HEK293 (cell line): Measurements from ENCODE around the gene CACNA1C.
A peak's percentile ranks its signal among the peaks of the same experiment; 100 is the strongest.

ENCODE experiments used
- CTCF ChIA-PET: fragments of 350-600 bp; formaldehyde crosslinking; extraction: SDS; loops from one replicate; lab custom pipeline; 2021; ENCODE audit warnings: antibody characterized with exemption; lab: Yijun Ruan, JAX
- POLR2A ChIA-PET: fragments of 300-600 bp; formaldehyde crosslinking; extraction: SDS; loops from one replicate; lab custom pipeline; 2020; ENCODE audit warnings: antibody characterized with exemption, inconsistent platforms; lab: Yijun Ruan, JAX
- H3K27ac ChIP-seq: fragments of 200-500 bp; sonication (Bioruptor generic); 2 replicates; pipeline ENCODE4 v1.5.1; 2014; ENCODE audit warnings: low read depth, low read length, control low read depth, inconsistent platforms; ENCODE audit errors: extremely low read depth
- H3K36me3 ChIP-seq, 2 experiments: fragments of 200-500 bp in 1 of 2; sonication (Bioruptor generic) in 1 of 2; 1 replicate in 1 of 2; 2 replicates in 1 of 2; pipeline ENCODE4 v1.5.1; 2014 to 2017; ENCODE audit warnings: inconsistent platforms in 2 of 2, low read length in 2 of 2; ENCODE audit not compliant: control insufficient read depth in 2 of 2, insufficient read depth in 1 of 2
- H3K4me1 ChIP-seq: fragments of 200-500 bp; sonication (Bioruptor generic); 2 replicates; pipeline ENCODE4 v1.5.1; 2014; ENCODE audit warnings: mild to moderate bottlenecking, low read length, inconsistent platforms; ENCODE audit not compliant: control insufficient read depth, insufficient read depth
- H3K4me3 ChIP-seq: 2 replicates; pipeline ENCODE4 v1.5.1; 2011; ENCODE audit warnings: low read depth, mild to moderate bottlenecking, control low read depth, low read length, moderate library complexity
- H3K9me3 ChIP-seq: fragments of 200-500 bp; sonication (Bioruptor generic); 2 replicates; pipeline ENCODE4 v1.5.1; 2014; ENCODE audit warnings: low read depth, low read length, inconsistent platforms; ENCODE audit not compliant: control insufficient read depth, insufficient read depth
- BCL11A ChIP-seq: fragments of 450-650 bp; formaldehyde crosslinking; IDR thresholded peaks from 2 replicates; pipeline ENCODE4 v1.5.1; 2016; ENCODE audit warnings: low read depth, missing biosample characterization, missing genetic modification characterization
- CTCF ChIP-seq: fragments of 450-650 bp; formaldehyde crosslinking; IDR thresholded peaks from 2 replicates; pipeline ENCODE4 v1.5.1; 2016; ENCODE audit warnings: missing biosample characterization, missing genetic modification characterization
- GFI1B ChIP-seq: fragments of 450-650 bp; formaldehyde crosslinking; IDR thresholded peaks from 2 replicates; pipeline ENCODE4 v1.5.1; 2016; ENCODE audit warnings: missing biosample characterization, missing genetic modification characterization
- IKZF3 ChIP-seq: fragments of 450-650 bp; IDR thresholded peaks from 2 replicates; pipeline ENCODE4 v1.5.0; 2018; ENCODE audit warnings: missing biosample characterization, mild to moderate bottlenecking, missing genetic modification characterization, moderate library complexity
- OSR2 ChIP-seq: fragments of 450-650 bp; formaldehyde crosslinking; IDR thresholded peaks from 2 replicates; pipeline ENCODE4 v1.5.1; 2016; ENCODE audit warnings: missing biosample characterization, missing genetic modification characterization
- YY2 ChIP-seq: fragments of 450-650 bp; formaldehyde crosslinking; IDR thresholded peaks from 2 replicates; pipeline ENCODE4 v1.5.1; 2016; ENCODE audit warnings: missing biosample characterization, missing genetic modification characterization
- ZBTB26 ChIP-seq: fragments of 450-650 bp; formaldehyde crosslinking; optimal IDR thresholded peaks from 2 replicates; pipeline ENCODE3; 2016; ENCODE audit warnings: missing biosample characterization, mild to moderate bottlenecking, missing genetic modification characterization
- ZFHX2 ChIP-seq: fragments of 450-650 bp; formaldehyde crosslinking; conservative IDR thresholded peaks from 2 replicates; pipeline ENCODE4 v1.5.1; 2016; ENCODE audit warnings: missing biosample characterization, missing genetic modification characterization
- ZFP37 ChIP-seq: fragments of 450-650 bp; formaldehyde crosslinking; IDR thresholded peaks from 2 replicates; pipeline ENCODE4 v1.5.1; 2016; ENCODE audit warnings: missing biosample characterization, missing genetic modification characterization
- ZFP41 ChIP-seq: fragments of 450-650 bp; formaldehyde crosslinking; IDR thresholded peaks from 2 replicates; pipeline ENCODE4 v1.5.1; 2016; ENCODE audit warnings: missing biosample characterization, missing genetic modification characterization, borderline replicate concordance
- ZNF19 ChIP-seq: fragments of 450-650 bp; formaldehyde crosslinking; IDR thresholded peaks from 2 replicates; pipeline ENCODE4; 2016; ENCODE audit warnings: missing biosample characterization, missing genetic modification characterization, low read depth
- ZNF221 ChIP-seq: fragments of 450-650 bp; formaldehyde crosslinking; IDR thresholded peaks from 2 replicates; pipeline ENCODE4 v1.5.1; 2017; ENCODE audit warnings: missing biosample characterization, missing genetic modification characterization, borderline replicate concordance
- ZNF223 ChIP-seq: fragments of 450-650 bp; formaldehyde crosslinking; IDR thresholded peaks from 2 replicates; pipeline ENCODE4 v1.5.1; 2016; ENCODE audit warnings: missing biosample characterization, missing genetic modification characterization
- ZNF24 ChIP-seq: fragments of 450-650 bp; formaldehyde crosslinking; IDR thresholded peaks from 2 replicates; pipeline ENCODE4 v1.5.1; 2016; ENCODE audit warnings: missing biosample characterization, missing genetic modification characterization
- ZNF311 ChIP-seq: fragments of 450-650 bp; formaldehyde crosslinking; IDR thresholded peaks from 2 replicates; pipeline ENCODE4 v1.5.1; 2017; ENCODE audit warnings: missing biosample characterization, missing genetic modification characterization, borderline replicate concordance
- ZNF391 ChIP-seq: fragments of 450-650 bp; formaldehyde crosslinking; IDR thresholded peaks from 2 replicates; pipeline ENCODE4 v1.5.1; 2016; ENCODE audit warnings: low read depth, missing biosample characterization, missing genetic modification characterization, borderline replicate concordance
- ZNF433 ChIP-seq: fragments of 450-650 bp; formaldehyde crosslinking; IDR thresholded peaks from 2 replicates; pipeline ENCODE4 v1.5.1; 2016; ENCODE audit warnings: missing biosample characterization, missing genetic modification characterization, low read depth
- ZNF558 ChIP-seq: fragments of 450-650 bp; formaldehyde crosslinking; IDR thresholded peaks from 2 replicates; pipeline ENCODE4 v1.5.1; 2016; ENCODE audit warnings: missing biosample characterization, missing genetic modification characterization
- ZNF747 ChIP-seq: fragments of 450-650 bp; formaldehyde crosslinking; IDR thresholded peaks from 2 replicates; pipeline ENCODE4 v1.5.1; 2016; ENCODE audit warnings: missing biosample characterization, missing genetic modification characterization
- ZNF776 ChIP-seq: fragments of 450-650 bp; formaldehyde crosslinking; IDR thresholded peaks from 2 replicates; pipeline ENCODE4 v1.5.0; 2017; ENCODE audit warnings: missing biosample characterization, missing genetic modification characterization, borderline replicate concordance
- ZNF837 ChIP-seq: fragments of 450-650 bp; formaldehyde crosslinking; IDR thresholded peaks from 2 replicates; pipeline ENCODE4 v1.5.1; 2016; ENCODE audit warnings: missing biosample characterization, missing genetic modification characterization
- ZSCAN16 ChIP-seq: fragments of 450-650 bp; formaldehyde crosslinking; IDR thresholded peaks from 2 replicates; pipeline ENCODE4 v1.5.1; 2016; ENCODE audit warnings: missing biosample characterization, missing genetic modification characterization
- ZSCAN18 ChIP-seq: fragments of 450-650 bp; formaldehyde crosslinking; IDR thresholded peaks from 2 replicates; pipeline ENCODE4 v1.5.1; 2016; ENCODE audit warnings: missing biosample characterization, missing genetic modification characterization
- ZSCAN30 ChIP-seq: fragments of 450-650 bp; IDR thresholded peaks from 2 replicates; pipeline ENCODE4 v1.5.1; 2018; ENCODE audit warnings: missing biosample characterization, mild to moderate bottlenecking, missing genetic modification characterization, moderate library complexity
- TF ChIP-seq, protein P1 (sequence below): fragments of 450-650 bp; formaldehyde crosslinking; IDR thresholded peaks from 2 replicates; pipeline ENCODE4 v1.5.1; 2016; ENCODE audit warnings: missing biosample characterization, missing genetic modification characterization
- TF ChIP-seq, protein P2 (sequence below): fragments of 450-650 bp; formaldehyde crosslinking; IDR thresholded peaks from 2 replicates; pipeline ENCODE4 v1.5.1; 2017; ENCODE audit warnings: missing biosample characterization, missing genetic modification characterization
- TF ChIP-seq, protein P3 (sequence below): fragments of 450-650 bp; formaldehyde crosslinking; IDR thresholded peaks from 2 replicates; pipeline ENCODE4 v1.5.1; 2016; ENCODE audit warnings: missing biosample characterization, missing genetic modification characterization

Gene CACNA1C

DNA sequence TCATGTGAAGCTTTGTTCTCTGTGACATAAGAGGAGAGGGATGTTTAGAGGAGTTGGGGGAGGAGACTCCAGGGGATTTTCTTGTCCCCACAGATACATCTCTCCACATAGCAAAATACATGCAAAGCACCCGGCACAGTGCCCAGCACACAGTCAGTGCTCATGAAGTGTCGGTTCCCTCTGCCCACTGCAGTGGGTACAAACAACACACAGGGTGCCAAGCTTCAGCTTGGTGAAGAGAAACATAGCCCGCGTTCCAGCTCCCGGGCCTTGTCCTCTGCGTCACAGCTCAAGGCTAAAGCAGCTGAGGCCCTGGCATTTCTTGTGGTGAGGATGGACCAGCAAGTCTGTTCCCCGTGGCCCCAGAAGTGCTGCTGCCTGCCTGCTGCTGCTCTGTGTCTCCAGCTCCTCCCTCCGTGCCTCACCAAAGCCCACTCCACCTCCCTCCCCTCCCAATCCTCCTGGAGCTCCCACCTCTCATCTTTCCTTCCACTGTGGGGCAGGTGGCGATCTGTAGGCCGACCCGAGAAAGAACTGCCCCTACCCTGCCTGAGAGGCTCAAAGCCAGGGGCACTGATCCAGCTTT, 685.0 kb downstream of the CACNA1C start:
- ChIA-PET POLR2A (interaction anchor here (0.6 kb wide), 1 partner anchor 58 kb away, joined by 3 read pairs; no protein-coding TSS in a partner anchor), CTCF (interaction anchor here (0.5 to 1.3 kb wide), 4 partner anchors 13 to 155 kb away, joined by 3 to 6 read pairs (median 4); no protein-coding TSS in a partner anchor)
- no peak for TF ChIP-seq CTCF (tag by site-specific recombination)
- no peak for TF ChIP-seq ZSCAN30
- no peak for TF ChIP-seq YY2
- TF ChIP-seq GFI1B (tag by site-specific recombination), result no peak
- no peak for TF ChIP-seq BCL11A
- no peak for TF ChIP-seq ZNF433 (tag by site-specific recombination)
- TF ChIP-seq ZFHX2 (tag by site-specific recombination), result no peak
- no peak for TF ChIP-seq IKZF3
- TF ChIP-seq ZSCAN16, result no peak
- no peak for TF ChIP-seq ZFP41 (tag by site-specific recombination)
- TF ChIP-seq ZNF19, result no peak
- TF ChIP-seq ZSCAN18 (tag by site-specific recombination), result no peak
- Histone ChIP-seq H3K4me3 (no peak overlapping the region), H3K36me3 (no peaks in the 10 kb centered on the region), H3K4me1 (no peaks in the 10 kb centered on the region), H3K9me3 (no peaks in the 10 kb centered on the region), H3K27ac (no peak overlapping the region)

DNA sequence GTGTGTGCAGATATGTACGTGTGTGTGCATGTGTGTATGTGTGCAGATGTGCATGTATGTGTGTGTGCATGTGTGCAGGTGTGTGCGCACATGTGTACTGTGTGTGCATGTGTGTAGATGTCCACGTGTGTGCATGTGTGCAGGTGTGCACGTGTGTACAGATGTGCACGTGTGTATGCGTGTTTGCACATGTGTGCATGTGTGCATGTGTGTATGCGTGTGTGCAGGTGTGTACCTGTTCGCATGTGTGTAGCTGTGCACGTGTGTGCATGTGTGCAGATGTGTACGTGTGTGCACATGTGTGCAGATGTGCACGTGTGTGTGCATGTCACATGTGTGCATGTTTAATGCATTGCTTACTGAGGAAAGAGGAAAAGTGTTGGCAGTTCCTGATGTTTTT, 686.3 kb downstream of the CACNA1C start:
- no peaks in the 10 kb centered on the region for H3K4me1 ChIP-seq
- H3K4me3 ChIP-seq, result no peak overlapping the region
- ChIA-PET CTCF (interaction anchor here (1.5 to 1.8 kb wide), 3 partner anchors 15 to 205 kb away, joined by 3 to 9 read pairs (median 6); no protein-coding TSS in a partner anchor), POLR2A (no interaction called here)
- no peak overlapping the region for H3K27ac ChIP-seq
- H3K9me3 ChIP-seq, result no peaks in the 10 kb centered on the region
- H3K36me3 ChIP-seq, result no peaks in the 10 kb centered on the region
- no peak for TF ChIP-seq ZFP37
- TF ChIP-seq YY2, result no peak
- TF ChIP-seq ZNF776 (tag by site-specific recombination), result no peak
- TF ChIP-seq, protein P1, sequence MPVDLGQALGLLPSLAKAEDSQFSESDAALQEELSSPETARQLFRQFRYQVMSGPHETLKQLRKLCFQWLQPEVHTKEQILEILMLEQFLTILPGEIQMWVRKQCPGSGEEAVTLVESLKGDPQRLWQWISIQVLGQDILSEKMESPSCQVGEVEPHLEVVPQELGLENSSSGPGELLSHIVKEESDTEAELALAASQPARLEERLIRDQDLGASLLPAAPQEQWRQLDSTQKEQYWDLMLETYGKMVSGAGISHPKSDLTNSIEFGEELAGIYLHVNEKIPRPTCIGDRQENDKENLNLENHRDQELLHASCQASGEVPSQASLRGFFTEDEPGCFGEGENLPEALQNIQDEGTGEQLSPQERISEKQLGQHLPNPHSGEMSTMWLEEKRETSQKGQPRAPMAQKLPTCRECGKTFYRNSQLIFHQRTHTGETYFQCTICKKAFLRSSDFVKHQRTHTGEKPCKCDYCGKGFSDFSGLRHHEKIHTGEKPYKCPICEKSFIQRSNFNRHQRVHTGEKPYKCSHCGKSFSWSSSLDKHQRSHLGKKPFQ (tag by site-specific recombination), result peak; percentile 34; the same call in 1 of the 2 replicates
- no peak for TF ChIP-seq ZNF221 (tag by site-specific recombination)
- TF ChIP-seq ZNF558, result no peak
- no peak for TF ChIP-seq ZNF311 (tag by site-specific recombination)
- TF ChIP-seq ZNF223 (tag by site-specific recombination), result no peak
- TF ChIP-seq ZNF747 (tag by site-specific recombination), result no peak
- no peak for TF ChIP-seq ZNF391 (tag by site-specific recombination)
- TF ChIP-seq ZBTB26 (tag by site-specific recombination), result no peak
- no peak for TF ChIP-seq ZNF837
- TF ChIP-seq, protein P2, sequence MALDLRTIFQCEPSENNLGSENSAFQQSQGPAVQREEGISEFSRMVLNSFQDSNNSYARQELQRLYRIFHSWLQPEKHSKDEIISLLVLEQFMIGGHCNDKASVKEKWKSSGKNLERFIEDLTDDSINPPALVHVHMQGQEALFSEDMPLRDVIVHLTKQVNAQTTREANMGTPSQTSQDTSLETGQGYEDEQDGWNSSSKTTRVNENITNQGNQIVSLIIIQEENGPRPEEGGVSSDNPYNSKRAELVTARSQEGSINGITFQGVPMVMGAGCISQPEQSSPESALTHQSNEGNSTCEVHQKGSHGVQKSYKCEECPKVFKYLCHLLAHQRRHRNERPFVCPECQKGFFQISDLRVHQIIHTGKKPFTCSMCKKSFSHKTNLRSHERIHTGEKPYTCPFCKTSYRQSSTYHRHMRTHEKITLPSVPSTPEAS (tag by site-specific recombination), result peak; percentile 83
- TF ChIP-seq, protein P3, sequence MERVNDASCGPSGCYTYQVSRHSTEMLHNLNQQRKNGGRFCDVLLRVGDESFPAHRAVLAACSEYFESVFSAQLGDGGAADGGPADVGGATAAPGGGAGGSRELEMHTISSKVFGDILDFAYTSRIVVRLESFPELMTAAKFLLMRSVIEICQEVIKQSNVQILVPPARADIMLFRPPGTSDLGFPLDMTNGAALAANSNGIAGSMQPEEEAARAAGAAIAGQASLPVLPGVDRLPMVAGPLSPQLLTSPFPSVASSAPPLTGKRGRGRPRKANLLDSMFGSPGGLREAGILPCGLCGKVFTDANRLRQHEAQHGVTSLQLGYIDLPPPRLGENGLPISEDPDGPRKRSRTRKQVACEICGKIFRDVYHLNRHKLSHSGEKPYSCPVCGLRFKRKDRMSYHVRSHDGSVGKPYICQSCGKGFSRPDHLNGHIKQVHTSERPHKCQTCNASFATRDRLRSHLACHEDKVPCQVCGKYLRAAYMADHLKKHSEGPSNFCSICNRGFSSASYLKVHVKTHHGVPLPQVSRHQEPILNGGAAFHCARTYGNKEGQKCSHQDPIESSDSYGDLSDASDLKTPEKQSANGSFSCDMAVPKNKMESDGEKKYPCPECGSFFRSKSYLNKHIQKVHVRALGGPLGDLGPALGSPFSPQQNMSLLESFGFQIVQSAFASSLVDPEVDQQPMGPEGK, result no peak
- TF ChIP-seq OSR2, result no peak
- TF ChIP-seq ZNF24 (tag by site-specific recombination), result no peak
